GM18511 (cell line): Measurements from ENCODE around the gene ACTRT2.

Source experiments
- ATAC-seq: cut with Tn5 transposase; IDR thresholded peaks from one replicate; pipeline ENCODE4 v1.9.1; 2021; ENCODE audit warnings: mild to moderate bottlenecking, moderate library complexity; ENCODE audit not compliant: unreplicated experiment

The ACTRT2 gene

DNA sequence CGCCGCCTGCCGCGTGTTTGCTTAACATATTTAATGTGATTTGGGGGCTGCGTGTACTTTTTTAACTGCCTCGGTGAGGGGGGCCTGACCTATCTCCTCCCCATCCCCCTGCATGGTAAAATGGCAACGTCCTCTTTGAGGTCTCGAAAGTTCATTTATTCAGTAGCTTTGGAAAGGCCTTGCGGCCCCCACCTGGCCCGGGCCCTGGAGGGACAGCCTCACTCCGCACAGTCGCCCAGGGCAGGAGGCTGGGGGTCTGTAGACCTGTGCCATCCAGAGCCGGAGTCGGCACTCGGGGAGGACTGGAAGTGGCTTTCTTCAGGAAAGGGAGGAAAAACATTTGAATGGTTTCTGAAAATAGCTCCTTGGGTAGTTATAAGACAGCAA is 38.0 kb upstream of the ACTRT2 start:
- no peak for ATAC-seq

DNA sequence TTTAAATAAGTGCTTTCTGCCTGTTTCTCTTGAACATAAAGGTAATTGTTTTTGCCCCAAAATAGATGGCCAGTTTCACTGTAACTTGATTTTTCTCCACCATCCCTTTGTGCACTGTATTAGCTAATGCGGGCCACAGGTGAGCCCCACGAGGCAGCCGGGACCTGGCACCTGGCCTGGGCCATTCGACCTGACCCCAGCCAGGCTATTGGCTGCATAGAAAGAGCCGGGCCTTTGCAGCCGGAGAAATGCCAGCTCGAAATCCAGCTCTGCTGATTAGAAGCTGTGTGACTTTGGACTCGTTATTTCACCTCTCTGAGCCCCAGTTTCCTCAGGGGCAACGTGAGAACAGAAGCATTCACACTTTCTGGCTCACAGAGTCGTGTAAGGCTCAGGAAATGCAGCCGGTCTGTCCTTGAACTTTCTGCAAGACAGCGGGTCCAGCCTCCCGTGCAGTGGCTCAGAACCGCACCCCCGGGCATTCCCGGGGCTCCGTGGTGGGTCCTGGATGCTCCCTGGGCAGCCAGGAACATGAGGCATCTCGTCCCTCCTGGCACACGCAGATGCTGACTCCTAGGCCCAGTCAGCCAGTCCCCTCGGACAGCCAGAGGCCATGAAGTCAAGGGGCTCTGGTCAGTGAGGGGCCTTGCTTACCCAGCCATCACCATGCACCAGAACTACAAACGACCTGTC is 37.4 kb upstream of the ACTRT2 start:
- no peak for ATAC-seq

GRCh38 chr1:2984399-2985061 is 36.7 kb upstream of the ACTRT2 start:
- ATAC-seq: no peak

- ATAC-seq: no peak
These were observed 36.2 kb upstream of the ACTRT2 start for GRCh38 chr1:2985067-2985561.

GRCh38 chr1:2985694-2986548 is 35.3 kb upstream of the ACTRT2 start:
- no peak for ATAC-seq

GRCh38 chr1:2986549-2987305 is 34.5 kb upstream of the ACTRT2 start:
- ATAC-seq: no peak

- no peak for ATAC-seq
These were observed 33.5 kb upstream of the ACTRT2 start for GRCh38 chr1:2987773-2988172.

GRCh38 chr1:2988256-2988655 is 33.0 kb upstream of the ACTRT2 start:
- ATAC-seq: no peak

DNA sequence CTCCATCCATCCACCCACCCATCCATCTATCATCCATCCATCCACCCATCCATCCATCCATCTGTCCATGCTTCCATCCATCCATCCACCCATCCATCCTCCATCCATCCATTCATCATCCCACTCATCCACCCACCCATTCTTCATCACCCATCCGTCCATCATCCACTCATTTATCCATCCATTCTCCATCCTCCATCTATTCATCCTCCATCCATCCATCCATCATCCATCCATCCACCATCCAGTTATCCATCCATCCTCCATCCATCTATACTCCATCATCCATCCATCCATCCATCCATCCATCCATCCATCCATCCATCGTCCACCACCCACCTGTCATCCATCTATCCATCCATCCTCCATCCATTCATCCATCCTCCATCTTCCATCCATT is 32.1 kb upstream of the ACTRT2 start:
- ATAC-seq: no peak

DNA sequence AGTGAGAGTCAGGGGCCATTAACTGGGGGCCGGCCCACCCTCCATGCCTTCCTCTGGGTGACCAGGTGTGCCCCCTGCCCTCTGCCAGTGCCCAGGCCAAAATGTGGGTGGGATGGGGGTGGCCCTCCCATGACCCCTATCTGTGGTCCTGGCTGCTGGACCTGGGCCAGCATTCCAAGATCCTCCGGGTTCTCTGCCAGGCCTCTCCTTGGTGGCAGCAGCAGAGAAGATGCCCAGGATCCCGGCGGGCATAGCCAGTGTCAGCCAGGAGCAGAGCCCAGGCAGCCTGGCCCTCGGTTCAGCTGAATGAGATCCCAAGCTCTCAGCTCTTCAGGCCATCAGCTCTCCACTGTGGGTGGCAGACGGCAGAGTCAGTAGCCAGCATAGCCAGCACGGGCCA is 31.3 kb upstream of the ACTRT2 start:
- ATAC-seq: no peak

GRCh38 chr1:2990376-2991115 is 30.7 kb upstream of the ACTRT2 start:
- no peak for ATAC-seq

- no peak for ATAC-seq
These were observed 29.3 kb upstream of the ACTRT2 start for GRCh38 chr1:2991753-2992495.

DNA sequence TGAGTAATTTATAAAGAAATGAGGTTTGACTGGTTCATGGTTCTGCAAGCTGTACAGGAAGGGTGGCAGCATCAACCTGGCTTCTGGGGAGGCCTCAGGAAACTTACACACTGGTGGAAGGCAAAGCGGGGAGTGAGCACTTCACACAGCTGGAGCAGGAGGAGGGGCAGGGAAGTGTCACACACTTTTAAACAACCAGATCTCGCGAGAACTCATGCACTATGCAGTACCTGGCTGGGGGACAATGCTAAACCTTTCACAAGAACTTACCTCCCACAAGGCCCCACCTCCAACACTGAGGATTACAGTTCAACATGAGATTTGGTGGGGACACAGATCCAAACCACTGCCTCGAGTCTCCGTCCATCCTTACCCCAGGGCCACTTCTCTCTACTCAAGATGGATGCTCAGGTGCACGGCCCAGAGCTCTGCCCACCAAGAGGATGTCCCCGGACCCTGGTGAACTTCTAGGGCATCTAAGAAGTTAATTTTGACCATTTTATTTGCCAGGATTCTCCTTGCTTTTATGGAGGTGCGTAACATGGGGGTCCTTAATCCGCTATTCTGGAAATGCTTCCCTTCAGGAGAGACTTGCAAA is 22.7 kb upstream of the ACTRT2 start:
- ATAC-seq: no peak

DNA sequence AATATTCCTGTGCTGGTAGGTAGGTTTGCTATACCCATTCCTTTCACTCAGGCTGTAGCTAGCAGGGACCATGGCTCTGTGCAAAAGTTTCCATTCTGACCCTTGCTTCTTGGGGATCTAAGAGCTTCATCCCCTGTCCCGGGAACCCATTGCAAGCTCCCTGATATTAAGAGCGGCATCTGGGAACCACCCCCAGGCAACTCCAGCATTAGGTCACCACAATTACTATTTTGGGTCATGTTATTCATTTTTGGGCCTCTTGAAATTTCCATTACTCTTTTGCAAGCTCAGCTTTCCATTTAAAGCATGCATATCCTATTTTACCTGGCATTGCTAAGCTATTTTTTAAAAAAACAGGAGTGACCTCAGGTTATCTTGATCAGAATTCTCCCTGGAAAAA is 22.1 kb upstream of the ACTRT2 start:
- ATAC-seq: no peak

DNA sequence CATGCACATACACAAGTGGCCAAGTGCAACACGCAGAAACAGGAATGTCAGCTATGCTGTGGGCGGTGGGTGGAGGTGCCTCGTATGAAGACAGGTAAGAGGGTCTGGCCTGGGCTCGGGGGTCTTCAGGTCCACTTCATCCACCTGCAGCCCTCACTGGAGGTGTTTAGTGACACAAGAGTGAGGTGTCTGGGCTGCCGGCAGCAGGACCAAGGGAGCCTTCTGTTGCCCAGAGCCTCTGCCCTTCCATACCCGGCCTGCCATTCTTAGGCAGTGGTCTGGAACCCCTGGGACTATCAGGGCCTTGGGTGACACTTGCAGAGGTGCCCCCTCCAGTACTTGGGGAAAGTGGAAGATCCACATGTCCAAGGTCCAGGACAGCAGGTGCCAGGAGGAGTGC is 21.7 kb upstream of the ACTRT2 start:
- no peak for ATAC-seq

- ATAC-seq: no peak
These were observed 21.1 kb upstream of the ACTRT2 start for GRCh38 chr1:3000214-3000613.

- no peak for ATAC-seq
These were observed 20.4 kb upstream of the ACTRT2 start for GRCh38 chr1:3000671-3001470.
